Endothelial cell of umbilical vein (primary cell): Measurements from ENCODE around the gene CLVS2. TPM values are rescaled to one million over a fixed set of nuclear protein-coding genes. Genes with fewer than 3 reads are reported as not detected.

Experiments
- BruUV-seq: library from RNA; stranded (reverse); fragments of 400-500 nt; replicated peaks from 2 replicates; lab custom pipeline; 2021; lab: Mats Ljungman, UMichigan
- CTCF ChIA-PET: fragments of 300-600, 350-600 bp; sonication (Branson Sonifier 250); formaldehyde crosslinking; loops from one replicate; lab custom pipeline; 2021; ENCODE audit warnings: antibody characterized with exemption, inconsistent platforms; lab: Charles Lee
- POLR2A ChIA-PET: fragments of 300-600, 350-600 bp; sonication (Branson Sonifier 250); formaldehyde crosslinking; loops from one replicate; lab custom pipeline; 2021; ENCODE audit warnings: antibody characterized with exemption, inconsistent platforms; lab: Charles Lee
- DNase-seq: peaks from one replicate; pipeline ENCODE4 v3.0.0-alpha.2; 2011; ENCODE audit warnings: low read depth, low spot score
- FAIRE-seq: peaks from 2 replicates; lab custom pipeline; 2011; peaks lifted over from hg19 to GRCh38; lab: Jason Lieb, UNC
- H2AFZ ChIP-seq: 2 replicates; pipeline ENCODE4 v1.6.0; 2012; ENCODE audit warnings: low read depth, low read length, control low read depth, inconsistent platforms
- H3K27ac ChIP-seq: 2 replicates; pipeline ENCODE4 v1.5.1; 2011; ENCODE audit warnings: low read depth, mild to moderate bottlenecking, control low read depth, low read length, moderate library complexity; ENCODE audit not compliant: insufficient read depth
- H3K27me3 ChIP-seq, 2 experiments: 2 replicates each; pipeline versions ENCODE4 v1.6.0 to v1.6.1; 2011; ENCODE audit warnings: low read length in 2 of 2, mixed read lengths in 1 of 2; ENCODE audit not compliant: control insufficient read depth in 2 of 2, insufficient read depth in 2 of 2
- H3K36me3 ChIP-seq, 2 experiments: 2 replicates in 1 of 2; 3 replicates in 1 of 2; pipeline ENCODE4 v1.5.1; 2011; ENCODE audit warnings: low read length in 2 of 2, mild to moderate bottlenecking in 1 of 2, moderate library complexity in 1 of 2; ENCODE audit not compliant: control insufficient read depth in 2 of 2, insufficient read depth in 2 of 2; ENCODE audit errors: extremely low read depth in 1 of 2
- H3K4me1 ChIP-seq: 3 replicates; pipeline ENCODE4 v1.5.1; 2011; ENCODE audit warnings: mild to moderate bottlenecking, low read length; ENCODE audit not compliant: control insufficient read depth, insufficient read depth; ENCODE audit errors: extremely low read depth
- H3K4me2 ChIP-seq: 2 replicates; pipeline ENCODE4 v1.6.1; 2011; ENCODE audit warnings: low read length, control low read depth, mixed read lengths; ENCODE audit not compliant: insufficient read depth
- H3K4me3 ChIP-seq, 3 experiments: fragments of 200-600 bp in 1 of 3; sonication (generic), shearing (Covaris generic) in 1 of 3; replicated peaks in 1 of 3; 2 replicates each; pipeline ENCODE4 v1.5.1; 2011 to 2016; ENCODE audit warnings: control low read depth in 3 of 3, low read length in 3 of 3, mild to moderate bottlenecking in 2 of 3, inconsistent platforms in 1 of 3, low read depth in 1 of 3, moderate library complexity in 1 of 3; ENCODE audit not compliant: insufficient read depth in 1 of 3
- H3K79me2 ChIP-seq: 2 replicates; pipeline ENCODE4 v1.6.0; 2012; ENCODE audit warnings: low read length, inconsistent platforms; ENCODE audit not compliant: control insufficient read depth, insufficient read depth
- H3K9ac ChIP-seq: replicated peaks from 2 replicates; pipeline ENCODE3; 2011; ENCODE audit warnings: low read length, control low read depth; ENCODE audit not compliant: insufficient read depth; ENCODE audit errors: extremely low read depth
- H3K9me1 ChIP-seq: replicated peaks from 3 replicates; pipeline ENCODE4 v1.6.0; 2011; ENCODE audit warnings: mild to moderate bottlenecking, low read length; ENCODE audit not compliant: control insufficient read depth, insufficient read depth; ENCODE audit errors: extremely low read depth
- H3K9me3 ChIP-seq: replicated peaks from 2 replicates; pipeline ENCODE4 v1.5.1; 2012; ENCODE audit warnings: low read length, inconsistent platforms; ENCODE audit not compliant: control insufficient read depth, insufficient read depth
- H4K20me1 ChIP-seq: replicated peaks from 2 replicates; pipeline ENCODE3; 2011; ENCODE audit warnings: mild to moderate bottlenecking, low read length; ENCODE audit not compliant: control insufficient read depth, insufficient read depth; ENCODE audit errors: extremely low read depth
- EZH2 ChIP-seq: IDR thresholded peaks from 2 replicates; pipeline ENCODE4 v1.6.1; 2012; ENCODE audit warnings: borderline replicate concordance, low read depth, mild to moderate bottlenecking, moderate library complexity, low read length, inconsistent platforms; ENCODE audit not compliant: severe bottlenecking
- FOS ChIP-seq: IDR thresholded peaks from 2 replicates; pipeline ENCODE4 v1.6.1; 2011; ENCODE audit warnings: mild to moderate bottlenecking, low read length, moderate library complexity, borderline replicate concordance; ENCODE audit not compliant: insufficient read depth
- GATA2 ChIP-seq: IDR thresholded peaks from 2 replicates; pipeline ENCODE4 v1.7.0; 2011; ENCODE audit warnings: low read depth, mild to moderate bottlenecking, moderate library complexity, mixed read lengths, low read length; ENCODE audit not compliant: insufficient read length, insufficient read depth
- JUN ChIP-seq: IDR thresholded peaks from 2 replicates; pipeline ENCODE4 v1.6.1; 2011; ENCODE audit warnings: borderline replicate concordance, low read depth; ENCODE audit not compliant: insufficient read length, insufficient read depth
- MYC ChIP-seq: IDR thresholded peaks from one replicate; pipeline ENCODE4 v1.6.1; 2011; ENCODE audit warnings: mild to moderate bottlenecking, low read depth, low read length
- POLR2A ChIP-seq: IDR thresholded peaks from 2 replicates; pipeline ENCODE4 v1.6.1; 2012; ENCODE audit warnings: low read depth, mild to moderate bottlenecking, control low read depth, low read length
- POLR2AphosphoS5 ChIP-seq: IDR thresholded peaks from 2 replicates; pipeline ENCODE4 v1.6.1; 2012; ENCODE audit warnings: low read depth, mild to moderate bottlenecking, control low read depth, low read length, moderate library complexity; ENCODE audit not compliant: insufficient read depth
- dilution Hi-C: fragments of 300-500 bp; cut with MboI; formaldehyde crosslinking; loops from one replicate; pipeline ENCODE4 v1.15.0; 2019; ENCODE audit warnings: low sequenced_read_pairs; ENCODE audit not compliant: extremely low pct_ligation_motif_present
- intact Hi-C: fragments of 100-400 bp; cut with micrococcal nuclease; formaldehyde crosslinking; loops from one replicate; pipeline ENCODE4 v1.10.0; 2022
- polyA plus RNA-seq, 4 experiments: library from polyadenylated mRNA; depleted of rRNA in 3 of 4; stranded (reverse) in 3 of 4; unstranded in 1 of 4; fragments of >200 nt; gene quantifications; 2 replicates each; pipeline versions ENCODE4 v1.2.1 to v1.2.3, GENCODE V29; 2011 to 2012; ENCODE audit warnings: missing spikeins in 1 of 4
- total RNA-seq: library from RNA; stranded (reverse); gene quantifications from 2 replicates; pipeline ENCODE4 v1.2.3, GENCODE V29; 2021
- TF ChIP-seq, protein P1 (sequence below): IDR thresholded peaks from 2 replicates; pipeline ENCODE4 v1.6.1; 2011; ENCODE audit not compliant: insufficient read depth, insufficient read length
- TF ChIP-seq, protein P2 (sequence below), 2 donors: IDR thresholded peaks; 1 replicate in 1 of 2; 2 replicates in 1 of 2; pipeline ENCODE4 v1.5.1; 2011; ENCODE audit warnings: low read length in 2 of 2, mild to moderate bottlenecking in 2 of 2, moderate library complexity in 2 of 2, control low read depth in 1 of 2, inconsistent platforms in 1 of 2, low read depth in 1 of 2; ENCODE audit not compliant: insufficient read depth in 1 of 2; ENCODE audit errors: extremely low read depth in 1 of 2

CLVS2 gene
- total and polyA plus RNA-seq, 2 donors (not counting 3 experiments of a cell fraction or from before 2014, with no cell fraction given) = not detected

DNA sequence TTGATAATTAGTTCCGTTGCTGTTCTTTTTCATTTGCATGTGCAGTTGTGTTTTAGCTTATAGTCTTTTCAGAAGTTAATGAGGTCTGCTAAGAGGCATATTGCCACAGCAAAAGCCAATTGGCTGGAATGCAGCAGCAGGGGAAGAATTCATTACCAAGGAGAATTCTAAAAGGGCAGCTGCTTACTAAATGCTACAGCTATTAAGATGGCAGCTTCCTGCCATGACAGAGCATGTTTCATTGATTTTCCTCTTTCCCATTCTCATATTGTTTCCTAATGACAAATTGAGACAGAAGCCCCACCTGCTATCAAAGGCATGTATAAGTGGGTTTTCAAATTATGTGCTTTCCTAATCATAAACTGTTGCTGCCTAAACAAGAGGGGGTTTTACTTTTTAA lies 66.6 kb downstream of the CLVS2 start:
- FAIRE-seq (no peak), DNase-seq (no peak)
- ChIA-PET POLR2A (no interaction called here), CTCF (no interaction called here)
- no peak overlapping the region for H3K4me2 ChIP-seq
- dilution Hi-C loops (no loop called here), intact Hi-C loops (no loop called here)
- H3K4me1 ChIP-seq = peaks cover 3% of the 10 kb centered on the region
- H3K79me2 ChIP-seq = no peaks in the 10 kb centered on the region
- no peak overlapping the region for H2AFZ ChIP-seq
- H4K20me1 ChIP-seq = no peaks in the 10 kb centered on the region
- H3K9me3 ChIP-seq = no peaks in the 10 kb centered on the region
- H3K9me1 ChIP-seq = no peaks in the 10 kb centered on the region
- no peak overlapping the region for H3K4me3 ChIP-seq
- no peaks in the 10 kb centered on the region for H3K27me3 ChIP-seq
- H3K9ac ChIP-seq = no peak overlapping the region
- no peaks in the 10 kb centered on the region for H3K36me3 ChIP-seq
- TF ChIP-seq POLR2AphosphoS5 (no peak), POLR2A (no peak), FOS (no peak), EZH2 (no peak), JUN (no peak), MYC (no peak), GATA2 (no peak)
- TF ChIP-seq, protein P1, sequence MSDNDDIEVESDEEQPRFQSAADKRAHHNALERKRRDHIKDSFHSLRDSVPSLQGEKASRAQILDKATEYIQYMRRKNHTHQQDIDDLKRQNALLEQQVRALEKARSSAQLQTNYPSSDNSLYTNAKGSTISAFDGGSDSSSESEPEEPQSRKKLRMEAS = no peak
- TF ChIP-seq, protein P2, sequence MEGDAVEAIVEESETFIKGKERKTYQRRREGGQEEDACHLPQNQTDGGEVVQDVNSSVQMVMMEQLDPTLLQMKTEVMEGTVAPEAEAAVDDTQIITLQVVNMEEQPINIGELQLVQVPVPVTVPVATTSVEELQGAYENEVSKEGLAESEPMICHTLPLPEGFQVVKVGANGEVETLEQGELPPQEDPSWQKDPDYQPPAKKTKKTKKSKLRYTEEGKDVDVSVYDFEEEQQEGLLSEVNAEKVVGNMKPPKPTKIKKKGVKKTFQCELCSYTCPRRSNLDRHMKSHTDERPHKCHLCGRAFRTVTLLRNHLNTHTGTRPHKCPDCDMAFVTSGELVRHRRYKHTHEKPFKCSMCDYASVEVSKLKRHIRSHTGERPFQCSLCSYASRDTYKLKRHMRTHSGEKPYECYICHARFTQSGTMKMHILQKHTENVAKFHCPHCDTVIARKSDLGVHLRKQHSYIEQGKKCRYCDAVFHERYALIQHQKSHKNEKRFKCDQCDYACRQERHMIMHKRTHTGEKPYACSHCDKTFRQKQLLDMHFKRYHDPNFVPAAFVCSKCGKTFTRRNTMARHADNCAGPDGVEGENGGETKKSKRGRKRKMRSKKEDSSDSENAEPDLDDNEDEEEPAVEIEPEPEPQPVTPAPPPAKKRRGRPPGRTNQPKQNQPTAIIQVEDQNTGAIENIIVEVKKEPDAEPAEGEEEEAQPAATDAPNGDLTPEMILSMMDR (IDR thresholded peaks at IDR 0.05; ENCODE audit: extremely low read depth in 1 of 2, insufficient read depth in 1 of 2, low read depth in 1 of 2, low read length in 2 of 2) = no peak
- H3K27ac ChIP-seq = no peak overlapping the region
- BruUV-seq = no TSS peak
